GM13977 (cell line): ENCODE measurements around the gene HSPD1.
"Not testable (repeated sequence)": the region's sequence is repeated elsewhere in the genome, so short reads cannot be mapped to it uniquely, and the experiment has no call there.

Source experiments
- DNase-seq: peaks from one replicate; pipeline ENCODE4 v3.0.0; 2012; ENCODE audit warnings: low spot score
- in situ Hi-C: fragments of 300-500 bp; cut with MboI; formaldehyde crosslinking; loops from one replicate; pipeline ENCODE4 v1.12.0; 2022; ENCODE audit warnings: low sequenced_read_pairs, low pct_unique_long_range_greater_than_20kb, mixed read lengths, inconsistent platforms; ENCODE audit not compliant: unreplicated experiment
- TF ChIP-seq, protein P1 (sequence below): IDR thresholded peaks from 2 replicates; pipeline ENCODE4 v1.5.1; 2012; ENCODE audit warnings: mild to moderate bottlenecking, control low read depth; ENCODE audit not compliant: insufficient read depth; ENCODE audit errors: extremely low read depth, missing control alignments

HSPD1 gene

DNA sequence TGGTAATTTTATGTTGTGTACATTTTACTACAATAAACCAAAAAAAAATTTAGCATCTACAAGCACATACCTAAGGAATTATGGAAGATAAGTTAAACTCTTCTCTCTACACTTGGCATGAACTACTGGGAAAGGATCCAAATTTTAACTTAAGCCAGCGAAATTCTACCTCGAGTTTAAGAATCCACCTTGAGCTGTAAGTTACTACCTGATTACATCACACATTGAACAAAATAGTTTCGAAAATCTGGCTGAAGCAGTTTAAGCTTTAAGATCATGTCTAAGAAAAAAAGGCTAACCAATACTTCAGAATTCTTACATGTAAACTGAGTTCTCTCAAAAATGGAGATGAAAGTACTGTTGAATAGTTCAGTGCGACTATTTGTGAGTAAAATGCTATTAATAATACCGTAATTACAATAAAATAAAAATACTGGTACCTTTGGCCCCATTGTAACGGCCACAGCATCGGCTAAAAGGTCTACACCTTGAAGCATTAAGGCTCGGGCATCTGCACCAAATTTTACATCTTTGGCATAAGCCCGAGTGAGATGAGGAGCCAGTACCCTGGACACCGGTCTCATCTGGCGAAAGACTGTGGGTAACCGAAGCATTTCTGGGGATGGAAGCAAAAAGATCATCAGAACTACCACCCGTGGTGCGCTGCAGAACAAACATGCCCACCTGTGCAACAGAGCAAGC, 1.3 kb downstream of the HSPD1 start:
- DNase-seq: no peak
- TF ChIP-seq, protein P1, sequence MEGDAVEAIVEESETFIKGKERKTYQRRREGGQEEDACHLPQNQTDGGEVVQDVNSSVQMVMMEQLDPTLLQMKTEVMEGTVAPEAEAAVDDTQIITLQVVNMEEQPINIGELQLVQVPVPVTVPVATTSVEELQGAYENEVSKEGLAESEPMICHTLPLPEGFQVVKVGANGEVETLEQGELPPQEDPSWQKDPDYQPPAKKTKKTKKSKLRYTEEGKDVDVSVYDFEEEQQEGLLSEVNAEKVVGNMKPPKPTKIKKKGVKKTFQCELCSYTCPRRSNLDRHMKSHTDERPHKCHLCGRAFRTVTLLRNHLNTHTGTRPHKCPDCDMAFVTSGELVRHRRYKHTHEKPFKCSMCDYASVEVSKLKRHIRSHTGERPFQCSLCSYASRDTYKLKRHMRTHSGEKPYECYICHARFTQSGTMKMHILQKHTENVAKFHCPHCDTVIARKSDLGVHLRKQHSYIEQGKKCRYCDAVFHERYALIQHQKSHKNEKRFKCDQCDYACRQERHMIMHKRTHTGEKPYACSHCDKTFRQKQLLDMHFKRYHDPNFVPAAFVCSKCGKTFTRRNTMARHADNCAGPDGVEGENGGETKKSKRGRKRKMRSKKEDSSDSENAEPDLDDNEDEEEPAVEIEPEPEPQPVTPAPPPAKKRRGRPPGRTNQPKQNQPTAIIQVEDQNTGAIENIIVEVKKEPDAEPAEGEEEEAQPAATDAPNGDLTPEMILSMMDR: no peak
- in situ Hi-C loops: no loop called here

DNA sequence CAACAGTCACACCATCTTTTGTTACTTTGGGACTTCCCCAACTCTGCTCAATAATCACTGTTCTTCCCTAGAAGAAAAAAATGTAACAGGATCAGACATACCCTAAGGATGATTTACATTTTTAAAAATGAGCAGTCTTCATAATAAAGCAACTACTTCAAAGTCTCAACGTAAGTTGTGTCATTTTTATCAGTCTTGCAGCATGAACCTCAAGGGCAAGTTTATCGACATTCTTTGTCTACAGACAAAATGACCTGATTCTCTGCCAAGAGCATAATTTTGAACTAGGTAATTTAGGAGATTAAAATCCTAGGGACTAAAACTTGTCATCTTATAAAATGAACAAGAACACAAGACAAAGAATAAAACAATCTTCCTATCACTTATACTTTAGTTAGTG, 2.3 kb downstream of the HSPD1 start:
- TF ChIP-seq, protein P1: no peak
- in situ Hi-C loops: no loop called here

DNA sequence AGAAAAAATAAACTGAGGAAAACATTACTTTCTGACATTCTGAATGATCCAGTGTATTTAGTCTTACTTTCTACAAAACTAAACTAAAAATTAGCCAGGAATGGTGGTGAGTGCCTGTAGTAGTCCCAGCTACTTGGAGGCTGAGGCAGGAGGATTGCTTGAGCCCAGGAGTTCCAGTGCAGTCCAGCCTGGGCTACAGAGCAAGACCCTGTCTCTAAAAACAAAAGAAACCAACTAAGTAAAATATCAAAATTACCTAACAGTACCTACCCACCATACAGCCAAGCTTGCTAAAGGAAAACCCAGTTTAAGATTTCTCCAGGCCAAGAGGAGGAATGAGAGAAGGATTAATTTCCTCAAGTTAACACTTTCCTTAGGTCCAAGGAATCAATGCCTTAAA, 2.9 kb downstream of the HSPD1 start:
- TF ChIP-seq, protein P1: no peak
- in situ Hi-C loops: no loop called here
- no peak for DNase-seq

More for the DNA sequence above, 2.3 kb downstream of the HSPD1 start:
- no peak for DNase-seq

DNA sequence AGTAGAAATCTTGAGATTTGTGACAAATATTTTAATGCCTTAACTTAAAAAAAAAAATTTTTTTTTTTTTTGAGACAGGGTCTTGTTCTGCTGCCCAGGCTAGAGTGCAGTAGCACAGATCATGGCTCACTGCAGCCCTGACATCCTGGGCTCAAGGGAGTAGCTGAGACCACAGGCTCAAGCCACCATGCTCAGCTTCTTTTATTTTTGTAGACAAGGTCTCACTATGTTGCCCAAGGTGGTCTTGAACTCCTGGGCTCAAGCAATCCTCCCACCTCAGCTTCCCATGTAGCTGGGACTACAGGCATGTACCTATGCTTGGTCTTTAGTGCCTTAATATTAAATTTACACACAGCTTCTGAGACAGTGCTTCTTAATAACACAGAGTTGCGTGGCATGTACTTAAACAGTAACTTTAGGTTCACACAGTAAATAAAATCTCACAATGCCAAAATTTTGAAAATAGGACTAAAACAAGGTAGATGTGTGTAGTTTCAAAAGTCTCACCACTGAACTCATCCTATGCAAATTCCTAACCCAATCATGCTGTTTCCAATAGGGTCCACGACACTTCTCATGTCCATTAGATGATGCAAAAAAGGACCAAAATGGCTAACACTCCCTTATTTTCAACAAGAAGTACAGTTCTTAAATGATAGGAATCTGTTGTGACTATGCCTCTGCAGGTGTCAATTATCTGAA, 4.1 kb downstream of the HSPD1 start:
- in situ Hi-C loops: no loop called here
- TF ChIP-seq, protein P1: no peak
- no peak for DNase-seq

DNA sequence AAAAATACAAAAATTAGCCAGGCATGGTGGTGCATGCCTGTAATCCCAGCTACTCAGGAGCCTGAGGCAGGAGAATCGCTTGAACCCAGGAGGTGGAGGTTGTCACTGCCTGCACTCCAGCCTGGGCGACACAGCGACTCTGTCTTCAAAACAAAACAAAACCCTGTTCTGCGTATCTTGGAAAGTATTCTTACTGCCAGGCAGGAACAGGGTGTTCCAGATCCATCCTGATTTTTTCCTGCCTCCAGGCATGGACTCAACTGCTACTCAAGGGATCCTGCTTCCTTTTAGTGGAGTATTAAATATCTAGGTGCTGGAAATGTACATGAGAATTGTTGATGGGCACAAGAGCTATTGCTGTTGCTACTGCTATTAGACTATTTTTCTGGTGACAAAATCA, 12.3 kb downstream of the HSPD1 start:
- DNase-seq: no peak
- in situ Hi-C loops: no loop called here
- TF ChIP-seq, protein P1: no peak

DNA sequence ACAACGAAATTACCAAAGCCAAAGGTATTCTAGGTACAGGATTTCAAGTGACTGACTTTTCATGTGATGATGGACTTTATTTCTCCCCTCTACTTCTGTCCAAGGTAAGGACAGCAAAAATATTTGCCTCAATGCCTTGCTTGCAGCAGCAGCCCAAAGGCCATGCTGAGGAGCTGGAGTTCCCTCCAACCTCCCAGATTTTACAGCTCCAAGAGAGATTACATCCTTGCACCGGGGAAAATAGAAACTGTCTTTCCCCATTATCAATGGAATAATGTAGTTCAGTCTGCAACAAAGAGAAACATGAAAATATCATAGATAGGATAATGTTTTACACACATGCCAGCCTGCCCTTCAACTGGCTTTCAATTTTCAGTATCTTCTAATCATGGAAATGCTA, 13.5 kb downstream of the HSPD1 start:
- DNase-seq: no peak
- TF ChIP-seq, protein P1: no peak
- in situ Hi-C loops: no loop called here

DNA sequence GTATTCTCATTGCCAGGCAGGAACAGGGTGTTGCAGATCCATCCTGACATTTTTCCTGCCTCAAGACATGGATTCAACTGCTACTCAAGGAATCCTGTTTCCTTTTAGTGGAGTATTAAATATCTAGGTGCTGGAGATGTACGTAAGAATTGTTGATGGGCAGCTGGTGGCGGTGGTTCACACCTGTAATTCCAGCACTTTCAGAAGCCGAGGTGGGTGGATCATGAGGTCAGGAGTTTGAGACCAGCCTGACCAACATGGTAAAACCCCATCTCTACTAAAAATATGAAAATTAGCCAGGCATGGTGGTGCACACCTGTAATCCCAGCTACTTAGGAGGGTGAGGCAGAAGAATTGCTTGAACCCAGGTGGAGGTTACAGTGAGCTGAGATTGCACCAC, 15.4 kb downstream of the HSPD1 start:
- in situ Hi-C loops, DNase-seq: not testable (repeated sequence)
